GM19455 (cell line): Measurements from ENCODE around the gene CTF1.

Source experiments
- ATAC-seq: cut with Tn5 transposase; IDR thresholded peaks from one replicate; pipeline ENCODE4 v1.9.1; 2021; ENCODE audit not compliant: unreplicated experiment

The CTF1 gene

GRCh38 chr16:30953111-30953510 lies 56.7 kb downstream of the CTF1 start:
- ATAC-seq: no peak
